Measurements from ENCODE around the gene DOCK10.

Gene DOCK10

GRCh38 chr2:224971214-224971613 lies 71.1 kb downstream of the DOCK10 start:
- DNase-seq = peak; percentile 41
- no peak overlapping the region for H3K27ac Mint-ChIP-seq
- no peak overlapping the region for H3K4me3 Mint-ChIP-seq
- H3K27me3 Mint-ChIP-seq = no peaks in the 10 kb centered on the region
- CTCF ChIA-PET = no interaction called here
- H3K4me1 Mint-ChIP-seq = peaks cover 63% of the 10 kb centered on the region
- H3K9me3 Mint-ChIP-seq = no peaks in the 10 kb centered on the region
- H3K36me3 Mint-ChIP-seq = peaks cover 47% of the 10 kb centered on the region

GRCh38 chr2:224970311-224970710 lies 72.0 kb downstream of the DOCK10 start:
- Mint-ChIP-seq H3K4me1 (peaks cover 59% of the 10 kb centered on the region), H3K36me3 (peaks cover 43% of the 10 kb centered on the region), H3K27ac (no peak overlapping the region), H3K27me3 (no peaks in the 10 kb centered on the region), H3K9me3 (no peaks in the 10 kb centered on the region), H3K4me3 (no peak overlapping the region)
- CTCF ChIA-PET = no interaction called here
- DNase-seq = no peak

- Mint-ChIP-seq H3K27ac (no peak overlapping the region), H3K4me1 (peaks cover 53% of the 10 kb centered on the region)
- CTCF ChIA-PET = interaction anchor here (1.0 kb wide), 1 partner anchor 25 kb away, joined by 3 read pairs; no protein-coding TSS in a partner anchor
Measured at GRCh38 chr2:224969633-224970260, 72.5 kb downstream of the DOCK10 start.

GRCh38 chr2:224969095-224969494 lies 73.2 kb downstream of the DOCK10 start:
- Mint-ChIP-seq H3K27me3 (no peaks in the 10 kb centered on the region), H3K4me1 (peaks cover 51% of the 10 kb centered on the region), H3K36me3 (peaks cover 41% of the 10 kb centered on the region), H3K4me3 (no peak overlapping the region), H3K27ac (no peak overlapping the region), H3K9me3 (no peaks in the 10 kb centered on the region)
- CTCF ChIA-PET = interaction anchor here (1.0 kb wide), 1 partner anchor 25 kb away, joined by 3 read pairs; no protein-coding TSS in a partner anchor
- no peak for DNase-seq

More at GRCh38 chr2:224969633-224970260, 72.5 kb downstream of the DOCK10 start:
- DNase-seq = no peak
- no peaks in the 10 kb centered on the region for H3K9me3 Mint-ChIP-seq
- H3K27me3 Mint-ChIP-seq = no peaks in the 10 kb centered on the region
- H3K4me3 Mint-ChIP-seq = no peak overlapping the region
- peaks cover 39% of the 10 kb centered on the region for H3K36me3 Mint-ChIP-seq

GRCh38 chr2:224968051-224968450 lies 74.2 kb downstream of the DOCK10 start:
- Mint-ChIP-seq H3K9me3 (no peaks in the 10 kb centered on the region), H3K4me3 (no peak overlapping the region), H3K27ac (no peak overlapping the region), H3K4me1 (peaks cover 41% of the 10 kb centered on the region), H3K36me3 (peaks cover 38% of the 10 kb centered on the region), H3K27me3 (no peaks in the 10 kb centered on the region)
- no peak for DNase-seq
- CTCF ChIA-PET = interaction anchor here (0.8 kb wide), 1 partner anchor 11 kb away, joined by 3 read pairs; no protein-coding TSS in a partner anchor

- CTCF ChIA-PET = no interaction called here
- no peaks in the 10 kb centered on the region for H3K27me3 Mint-ChIP-seq
- no peaks in the 10 kb centered on the region for H3K9me3 Mint-ChIP-seq
- H3K4me3 Mint-ChIP-seq = no peak overlapping the region
- no peak for DNase-seq
- peaks cover 47% of the 10 kb centered on the region for H3K4me1 Mint-ChIP-seq
- H3K36me3 Mint-ChIP-seq = peaks cover 48% of the 10 kb centered on the region
- H3K27ac Mint-ChIP-seq = no peak overlapping the region
Measured at GRCh38 chr2:224966613-224967012, 75.7 kb downstream of the DOCK10 start.

GRCh38 chr2:224959556-224959955 lies 82.7 kb downstream of the DOCK10 start:
- H3K27me3 Mint-ChIP-seq = no peaks in the 10 kb centered on the region
- H3K27ac Mint-ChIP-seq = peak overlapping the region; percentile 1
- H3K36me3 Mint-ChIP-seq = peaks cover 60% of the 10 kb centered on the region
- no peaks in the 10 kb centered on the region for H3K9me3 Mint-ChIP-seq
- peaks cover 61% of the 10 kb centered on the region for H3K4me1 Mint-ChIP-seq
- DNase-seq = no peak
- CTCF ChIA-PET = no interaction called here
- H3K4me3 Mint-ChIP-seq = no peak overlapping the region

GRCh38 chr2:224958873-224959272 lies 83.4 kb downstream of the DOCK10 start:
- Mint-ChIP-seq H3K9me3 (no peaks in the 10 kb centered on the region), H3K36me3 (peaks cover 60% of the 10 kb centered on the region), H3K4me1 (peaks cover 67% of the 10 kb centered on the region), H3K27ac (peak overlapping the region; percentile 63), H3K27me3 (no peaks in the 10 kb centered on the region), H3K4me3 (no peak overlapping the region)
- DNase-seq = no peak
- CTCF ChIA-PET = no interaction called here

- H3K4me3 Mint-ChIP-seq = no peak overlapping the region
- H3K9me3 Mint-ChIP-seq = no peaks in the 10 kb centered on the region
- H3K36me3 Mint-ChIP-seq = peaks cover 64% of the 10 kb centered on the region
- H3K27ac Mint-ChIP-seq = peak overlapping the region; percentile 42
- DNase-seq = no peak
- peaks cover 71% of the 10 kb centered on the region for H3K4me1 Mint-ChIP-seq
- H3K27me3 Mint-ChIP-seq = no peaks in the 10 kb centered on the region
- CTCF ChIA-PET = interaction anchor here (1.4 kb wide), 1 partner anchor 43 kb away, joined by 4 read pairs; no protein-coding TSS in a partner anchor
Measured at GRCh38 chr2:224958462-224958857, 83.8 kb downstream of the DOCK10 start.

- peaks cover 66% of the 10 kb centered on the region for H3K36me3 Mint-ChIP-seq
- CTCF ChIA-PET = interaction anchor here (1.0 to 1.4 kb wide), 2 partner anchors 14 to 44 kb away, joined by 3 to 4 read pairs; no protein-coding TSS in a partner anchor
- H3K4me3 Mint-ChIP-seq = no peak overlapping the region
Measured at GRCh38 chr2:224957540-224958461, 84.5 kb downstream of the DOCK10 start.

GRCh38 chr2:224956706-224957105 lies 85.6 kb downstream of the DOCK10 start:
- Mint-ChIP-seq H3K4me3 (no peak overlapping the region), H3K4me1 (peaks cover 76% of the 10 kb centered on the region), H3K9me3 (no peaks in the 10 kb centered on the region), H3K36me3 (peaks cover 65% of the 10 kb centered on the region), H3K27ac (no peak overlapping the region), H3K27me3 (no peaks in the 10 kb centered on the region)
- DNase-seq = no peak
- CTCF ChIA-PET = interaction anchor here (0.9 kb wide), 1 partner anchor 45 kb away, joined by 3 read pairs; no protein-coding TSS in a partner anchor

More at GRCh38 chr2:224957540-224958461, 84.5 kb downstream of the DOCK10 start:
- Mint-ChIP-seq H3K27ac (peak overlapping the region; percentile 82), H3K9me3 (no peaks in the 10 kb centered on the region), H3K27me3 (no peaks in the 10 kb centered on the region), H3K4me1 (peaks cover 75% of the 10 kb centered on the region)
- no peak for DNase-seq

GRCh38 chr2:224954980-224955379 lies 87.3 kb downstream of the DOCK10 start:
- H3K9me3 Mint-ChIP-seq = no peaks in the 10 kb centered on the region
- CTCF ChIA-PET = no interaction called here
- H3K36me3 Mint-ChIP-seq = peaks cover 62% of the 10 kb centered on the region
- H3K27ac Mint-ChIP-seq = no peak overlapping the region
- DNase-seq = no peak
- peaks cover 82% of the 10 kb centered on the region for H3K4me1 Mint-ChIP-seq
- no peaks in the 10 kb centered on the region for H3K27me3 Mint-ChIP-seq
- no peak overlapping the region for H3K4me3 Mint-ChIP-seq

GRCh38 chr2:224952936-224953657 lies 89.2 kb downstream of the DOCK10 start:
- Mint-ChIP-seq H3K27me3 (no peaks in the 10 kb centered on the region), H3K4me1 (peaks cover 91% of the 10 kb centered on the region), H3K4me3 (no peak overlapping the region), H3K9me3 (no peaks in the 10 kb centered on the region), H3K36me3 (peaks cover 65% of the 10 kb centered on the region), H3K27ac (peak overlapping the region; percentile 78)
- peak; percentile 62 for DNase-seq
- CTCF ChIA-PET = interaction anchor here (0.9 kb wide), 1 partner anchor 48 kb away, joined by 7 read pairs; no protein-coding TSS in a partner anchor

All from activated naive CD4-positive, alpha-beta T cell treated with anti-CD3 and anti-CD28 coated beads, Interleukin-2, amount 10 ng/mL, durations not matched to agents 7 days and 5 days (primary cell).